ENCODE results near the gene GFOD1.

GFOD1 gene

GRCh38 chr6:13413466-13413862, 73.9 kb downstream of the GFOD1 start:
- DNase-seq, result no peak

GRCh38 chr6:13412639-13413465, 74.5 kb downstream of the GFOD1 start:
- no peak for DNase-seq
- intact Hi-C loops (cut with DNase I), result loop anchor here (5.0 to 10.0 kb wide), 3 partner anchors 39 to 74 kb away; partner anchors contain the start of gene GFOD1

More at GRCh38 chr6:13413466-13413862, 73.9 kb downstream of the GFOD1 start:
- intact Hi-C loops (cut with DNase I), result loop anchor here (5.0 to 10.0 kb wide), 3 partner anchors 39 to 74 kb away; partner anchors contain the start of gene GFOD1

- intact Hi-C loops (cut with DNase I), result loop anchor here (5.0 to 10.0 kb wide), 3 partner anchors 40 to 75 kb away; partner anchors contain the start of gene GFOD1
- DNase-seq, result no peak
These were observed 75.2 kb downstream of the GFOD1 start for GRCh38 chr6:13412211-13412610.

- intact Hi-C loops (cut with DNase I), result loop anchor here (5.0 to 10.0 kb wide), 3 partner anchors 41 to 76 kb away; partner anchors contain the start of gene GFOD1
- no peak for DNase-seq
These were observed 75.9 kb downstream of the GFOD1 start for GRCh38 chr6:13411484-13411883.

GRCh38 chr6:13409991-13410390, 77.4 kb downstream of the GFOD1 start:
- no peak for DNase-seq
- intact Hi-C loops (cut with DNase I), result loop anchor here (5.0 to 10.0 kb wide), 3 partner anchors 42 to 77 kb away; partner anchors contain the start of gene GFOD1

GRCh38 chr6:13407709-13408695, 79.4 kb downstream of the GFOD1 start:
- intact Hi-C loops (cut with DNase I), result no loop called here
- no peak for DNase-seq

GRCh38 chr6:13407368-13407708, 80.1 kb downstream of the GFOD1 start:
- DNase-seq, result no peak
- intact Hi-C loops (cut with DNase I), result no loop called here

GRCh38 chr6:13406781-13407180, 80.6 kb downstream of the GFOD1 start:
- no peak for DNase-seq
- intact Hi-C loops (cut with DNase I), result no loop called here

- peak in 3 of 10 donors; percentile 46 to 81 (median 51) for DNase-seq
- intact Hi-C loops (cut with DNase I), result no loop called here
These were observed 81.4 kb downstream of the GFOD1 start for GRCh38 chr6:13405961-13406477.

GRCh38 chr6:13404892-13405254, 82.5 kb downstream of the GFOD1 start:
- DNase-seq, result no peak
- intact Hi-C loops (cut with DNase I), result no loop called here

- DNase-seq, result no peak
- intact Hi-C loops (cut with DNase I), result no loop called here
These were observed 83.0 kb downstream of the GFOD1 start for GRCh38 chr6:13404228-13404891.

GRCh38 chr6:13402711-13403110, 84.7 kb downstream of the GFOD1 start:
- intact Hi-C loops (cut with DNase I), result no loop called here
- DNase-seq, result no peak

GRCh38 chr6:13400772-13401171, 86.6 kb downstream of the GFOD1 start:
- intact Hi-C loops (cut with DNase I), result no loop called here

GRCh38 chr6:13398421-13398994, 88.9 kb downstream of the GFOD1 start:
- intact Hi-C loops (cut with DNase I), result no loop called here
- peak in 3 of 10 donors; percentile 37 to 79 (median 73) for DNase-seq

More at GRCh38 chr6:13400772-13401171, 86.6 kb downstream of the GFOD1 start:
- no peak for DNase-seq

GRCh38 chr6:13398069-13398381, 89.4 kb downstream of the GFOD1 start:
- DNase-seq, result no peak
- intact Hi-C loops (cut with DNase I), result no loop called here

GRCh38 chr6:13397359-13398068, 89.9 kb downstream of the GFOD1 start:
- intact Hi-C loops (cut with DNase I), result no loop called here
- DNase-seq, result no peak

- intact Hi-C loops (cut with DNase I), result no loop called here
- no peak for DNase-seq
These were observed 91.1 kb downstream of the GFOD1 start for GRCh38 chr6:13396241-13396792.

- DNase-seq, result peak in 7 of 10 donors; percentile 37 to 91 (median 66)
- intact Hi-C loops (cut with DNase I), result no loop called here
These were observed 91.8 kb downstream of the GFOD1 start for GRCh38 chr6:13395272-13396237.

All from posterior cingulate gyrus (tissue), 11 donors.